A673 (cell line): ENCODE data around the gene KRTAP1-3. TPM values are rescaled to one million over a fixed set of nuclear protein-coding genes. Genes with fewer than 3 reads are reported as not detected.
"Not testable (repeated sequence)": the region's sequence is repeated elsewhere in the genome, so short reads cannot be mapped to it uniquely, and the experiment has no call there.

Source experiments
- BruUV-seq: library from RNA; stranded (reverse); fragments of 400-500 nt; replicated peaks from 2 replicates; lab custom pipeline; 2021; lab: Mats Ljungman, UMichigan
- CTCF ChIA-PET: fragments of 300-600 bp; sonication (Branson Sonifier 250); formaldehyde crosslinking; loops from one replicate; lab custom pipeline; 2022; ENCODE audit warnings: antibody characterized with exemption; lab: Charles Lee
- POLR2A ChIA-PET: fragments of 300-600 bp; sonication (Branson Sonifier 250); formaldehyde crosslinking; loops from one replicate; lab custom pipeline; 2022; ENCODE audit warnings: antibody characterized with exemption; ENCODE audit not compliant: low non-redundant PET; lab: Charles Lee
- DNase-seq: peaks from one replicate; pipeline ENCODE4 v3.0.0-alpha.2; 2015; ENCODE audit warnings: low spot score
- H3K27ac ChIP-seq: fragments of 200-600 bp; sonication (generic); 2 replicates; pipeline ENCODE4 v1.5.1; 2016; ENCODE audit warnings: mixed run types, low read depth, mild to moderate bottlenecking, mixed read lengths, antibody characterized with exemption, low read length; ENCODE audit not compliant: poor library complexity, severe bottlenecking
- H3K27me3 ChIP-seq: fragments of 200-600 bp; sonication (generic); replicated peaks from 2 replicates; pipeline ENCODE4 v1.6.1; 2017; ENCODE audit warnings: mixed run types, low read depth, mild to moderate bottlenecking, mixed read lengths, antibody characterized with exemption, low read length; ENCODE audit not compliant: insufficient read depth, poor library complexity
- H3K36me3 ChIP-seq: fragments of 200-600 bp; sonication (generic); 2 replicates; pipeline ENCODE4 v1.6.1; 2016; ENCODE audit warnings: mixed run types, mild to moderate bottlenecking, mixed read lengths, antibody characterized with exemption, low read length; ENCODE audit not compliant: insufficient read depth, poor library complexity, severe bottlenecking
- H3K4me1 ChIP-seq: fragments of 200-600 bp; sonication (generic); 2 replicates; pipeline ENCODE4 v1.6.1; 2017; ENCODE audit warnings: mixed run types, mild to moderate bottlenecking, mixed read lengths, antibody characterized with exemption, low read length; ENCODE audit not compliant: insufficient read depth, poor library complexity, severe bottlenecking
- H3K4me3 ChIP-seq: fragments of 200-600 bp; sonication (generic); 2 replicates; pipeline ENCODE4 v1.5.1; 2016; ENCODE audit warnings: low read depth, mixed run types, mild to moderate bottlenecking, mixed read lengths, low read length; ENCODE audit not compliant: poor library complexity, severe bottlenecking
- H3K9me3 ChIP-seq: fragments of 200-600 bp; sonication (generic); 2 replicates; pipeline ENCODE4 v1.6.1; 2016; ENCODE audit warnings: mixed run types, low read depth, mild to moderate bottlenecking, mixed read lengths, antibody characterized with exemption, low read length; ENCODE audit not compliant: poor library complexity, severe bottlenecking
- CTCF ChIP-seq: fragments of 300-800, 200-600 bp; sonication (generic); conservative IDR thresholded peaks from 2 replicates; pipeline ENCODE4 v1.5.1; 2017; ENCODE audit warnings: low read depth, mild to moderate bottlenecking, antibody characterized with exemption, low read length, moderate library complexity, mixed read lengths
- EZH2 ChIP-seq: fragments of 200-600 bp; sonication (generic); IDR thresholded peaks from 2 replicates; pipeline ENCODE4 v1.6.1; 2017; ENCODE audit warnings: borderline replicate concordance, low read depth, mild to moderate bottlenecking, mixed read lengths, antibody characterized with exemption, low read length; ENCODE audit not compliant: poor library complexity, severe bottlenecking
- intact Hi-C: fragments of 100-400 bp; cut with micrococcal nuclease; formaldehyde crosslinking; loops from one replicate; pipeline ENCODE4 v1.10.0; 2022; ENCODE audit not compliant: unreplicated experiment
- total RNA-seq: library from RNA; stranded (reverse); gene quantifications from 2 replicates; pipeline ENCODE4 v1.2.3, GENCODE V29; 2021

Gene KRTAP1-3
- total RNA-seq, 1 experiment from 2014 or later: not detected

GRCh38 chr17:41001795-41002194 lies 32.9 kb downstream of the KRTAP1-3 start:
- H3K36me3 ChIP-seq: no peaks in the 10 kb centered on the region
- no TSS peak for BruUV-seq
- TF ChIP-seq EZH2 (no peak), CTCF (no peak)
- intact Hi-C loops: no loop called here
- no peak overlapping the region for H3K27ac ChIP-seq
- H3K4me3 ChIP-seq: no peak overlapping the region
- no peaks in the 10 kb centered on the region for H3K9me3 ChIP-seq
- no peaks in the 10 kb centered on the region for H3K4me1 ChIP-seq
- ChIA-PET POLR2A (no interaction called here), CTCF (no interaction called here)
- no peak for DNase-seq
- H3K27me3 ChIP-seq: no peaks in the 10 kb centered on the region

- H3K27me3 ChIP-seq, H3K4me1 ChIP-seq, CTCF ChIA-PET, H3K27ac ChIP-seq, H3K36me3 ChIP-seq, POLR2A ChIA-PET, intact Hi-C loops, H3K4me3 ChIP-seq, H3K9me3 ChIP-seq, BruUV-seq, DNase-seq: not testable (repeated sequence)
Measured at GRCh38 chr17:40999563-40999962, 35.1 kb downstream of the KRTAP1-3 start, which contains the start of gene KRTAP3-2. TSS of gene KRTAP3-2 (minus strand) at chr17:40999906. CDS start at chr17:40999853, 53 bp downstream.

- no peak for DNase-seq
- Histone ChIP-seq H3K4me1 (no peaks in the 10 kb centered on the region), H3K4me3 (no peak overlapping the region), H3K27me3 (no peaks in the 10 kb centered on the region), H3K9me3 (no peaks in the 10 kb centered on the region), H3K27ac (no peak overlapping the region), H3K36me3 (no peaks in the 10 kb centered on the region)
- intact Hi-C loops: no loop called here
- ChIA-PET CTCF (no interaction called here), POLR2A (no interaction called here)
- TF ChIP-seq EZH2: no peak
- no peak for TF ChIP-seq CTCF
- no TSS peak for BruUV-seq
Measured at GRCh38 chr17:40997361-40997760, 37.3 kb downstream of the KRTAP1-3 start.

GRCh38 chr17:40996829-40997228 lies 37.8 kb downstream of the KRTAP1-3 start:
- POLR2A ChIA-PET: no interaction called here
- DNase-seq: no peak
- no peaks in the 10 kb centered on the region for H3K36me3 ChIP-seq
- no peaks in the 10 kb centered on the region for H3K4me1 ChIP-seq
- no TSS peak for BruUV-seq
- H3K4me3 ChIP-seq: no peak overlapping the region
- TF ChIP-seq CTCF: no peak
- no peak for TF ChIP-seq EZH2
- intact Hi-C loops: no loop called here
- CTCF ChIA-PET: no interaction called here
- H3K27me3 ChIP-seq: no peaks in the 10 kb centered on the region
- H3K27ac ChIP-seq: no peak overlapping the region
- H3K9me3 ChIP-seq: no peaks in the 10 kb centered on the region
